ENCODE data around the gene FOXE1.

The FOXE1 gene

GRCh38 chr9:97866848-97867247 is 13.8 kb downstream of the FOXE1 start:
- DNase-seq = no peak

DNA sequence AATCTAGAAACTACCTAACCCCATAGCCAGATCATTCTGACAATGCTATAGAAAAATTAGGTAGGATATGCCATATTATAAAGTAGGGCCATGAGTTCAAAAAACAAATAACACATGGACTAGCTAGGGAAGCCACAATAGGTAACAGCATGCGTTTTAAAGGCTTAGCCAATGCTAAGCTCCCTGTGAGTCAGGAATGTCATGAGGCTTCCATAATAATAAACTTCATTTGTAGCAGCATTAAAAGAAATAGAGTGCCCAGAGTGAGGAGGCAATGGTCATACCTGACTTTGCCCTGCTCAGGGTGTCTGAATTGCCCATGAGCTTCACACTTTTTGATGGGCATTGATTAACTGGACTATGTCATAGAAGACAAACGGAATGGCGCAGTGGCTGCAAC is 15.8 kb downstream of the FOXE1 start:
- DNase-seq = no peak

- DNase-seq = no peak
Observed at GRCh38 chr9:97873425-97873824, 20.4 kb downstream of the FOXE1 start.

DNA sequence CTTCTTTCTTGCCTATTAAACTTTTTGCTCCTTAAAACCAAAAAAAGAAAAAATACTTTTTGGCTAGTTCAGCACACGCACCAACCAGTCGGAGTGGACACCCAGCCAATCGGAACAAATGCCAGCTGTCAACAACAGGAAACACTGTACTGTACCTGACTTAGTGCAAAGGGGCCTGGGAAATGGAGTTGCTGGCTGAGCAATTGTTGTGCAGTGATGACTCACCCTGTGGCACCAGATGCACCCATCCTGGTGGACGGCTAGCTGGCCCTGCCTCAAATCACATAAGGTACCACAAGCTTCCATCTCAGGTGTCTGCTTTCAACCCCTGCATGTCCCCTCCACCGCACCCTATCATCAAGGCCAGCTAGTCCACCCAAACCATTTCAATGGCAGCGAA is 20.9 kb downstream of the FOXE1 start:
- DNase-seq = no peak

- peak; percentile 5 for DNase-seq
Observed at GRCh38 chr9:97874624-97875023, 21.6 kb downstream of the FOXE1 start.

GRCh38 chr9:97875111-97875510 is 22.1 kb downstream of the FOXE1 start:
- no peak for DNase-seq

DNA sequence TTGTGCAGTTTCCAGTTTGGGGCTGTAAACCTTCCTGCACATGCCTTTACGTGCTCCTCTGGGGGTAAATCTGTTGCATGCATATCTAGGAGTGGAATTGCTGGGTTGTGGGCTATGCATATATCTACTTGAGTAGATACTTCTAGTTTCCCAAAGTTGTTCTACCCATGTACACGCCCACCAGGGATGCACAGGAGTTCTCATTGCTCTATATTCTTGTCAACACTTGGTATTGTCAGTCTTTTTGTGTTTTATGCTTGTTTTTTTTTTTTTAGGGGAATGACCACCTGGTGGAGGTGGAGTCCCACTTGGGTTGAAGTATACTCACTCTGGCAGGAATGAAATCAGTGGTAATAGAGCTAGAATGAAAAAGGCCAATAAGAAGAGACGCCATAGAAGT is 23.0 kb downstream of the FOXE1 start:
- DNase-seq = no peak

DNA sequence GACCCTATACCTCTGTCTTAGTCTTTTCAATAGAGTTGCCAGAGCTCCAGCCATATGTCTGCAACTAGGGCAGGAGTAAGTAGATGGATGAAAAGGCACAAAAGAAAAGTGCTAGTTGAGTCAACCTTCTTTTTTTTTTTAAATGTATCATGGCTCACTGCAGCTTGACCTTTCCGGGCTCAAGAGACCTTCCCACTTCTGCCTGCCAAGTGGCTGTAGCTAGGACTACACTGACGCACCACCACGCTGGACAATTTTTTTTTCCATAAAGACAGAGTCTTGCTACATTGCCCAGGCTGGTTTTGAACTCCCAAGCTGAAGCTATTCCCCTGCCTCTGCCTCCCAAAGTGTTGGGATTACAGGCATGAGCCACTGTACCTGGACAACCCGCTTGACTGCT is 27.3 kb downstream of the FOXE1 start:
- DNase-seq = no peak

DNA sequence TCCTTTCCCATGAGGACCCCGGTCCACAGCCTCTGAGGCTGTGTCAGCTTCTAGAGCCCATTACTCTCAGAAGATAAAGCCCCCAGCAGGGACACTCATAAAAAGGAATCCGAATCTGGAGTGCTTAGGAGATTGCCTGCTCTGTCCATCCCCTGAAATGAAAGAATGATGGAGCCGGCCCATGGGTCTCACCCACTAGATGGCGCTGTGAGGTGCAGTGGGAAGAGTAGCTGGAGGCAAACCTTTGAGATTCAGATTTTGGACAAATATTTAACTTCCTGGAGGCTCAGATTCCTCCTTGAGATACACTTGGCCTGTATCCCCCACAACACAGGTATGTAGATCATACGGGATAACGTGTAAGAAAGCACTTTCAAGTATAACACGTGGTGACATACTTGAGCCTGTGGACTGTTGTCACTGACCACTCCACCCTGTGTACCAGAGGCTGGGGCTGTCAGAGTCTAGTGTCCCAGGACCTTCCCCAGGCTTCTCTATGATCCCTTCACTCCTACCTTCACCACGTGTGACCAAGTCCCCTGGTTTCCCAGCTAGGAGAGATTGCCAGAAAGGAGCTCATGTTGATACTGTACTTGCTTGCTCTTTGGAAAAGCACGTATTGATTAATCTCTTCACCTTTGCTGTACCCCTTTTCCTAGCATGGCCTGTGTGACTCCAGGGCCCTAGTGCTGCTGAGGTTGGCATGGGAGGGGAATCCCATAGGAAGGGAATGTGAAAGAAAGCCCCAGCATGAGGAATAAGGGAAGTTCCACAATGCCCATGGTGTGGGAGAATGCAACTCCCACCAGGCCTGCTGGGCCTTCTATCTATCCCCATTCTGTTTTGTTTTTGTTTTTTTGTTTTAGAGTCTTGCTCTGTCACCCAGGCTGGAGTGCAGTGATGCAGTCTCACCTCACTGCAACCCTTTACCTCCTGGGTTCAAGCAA is 37.2 kb downstream of the FOXE1 start:
- no peak for DNase-seq

GRCh38 chr9:97891736-97892135 is 38.7 kb downstream of the FOXE1 start:
- no peak for DNase-seq

DNA sequence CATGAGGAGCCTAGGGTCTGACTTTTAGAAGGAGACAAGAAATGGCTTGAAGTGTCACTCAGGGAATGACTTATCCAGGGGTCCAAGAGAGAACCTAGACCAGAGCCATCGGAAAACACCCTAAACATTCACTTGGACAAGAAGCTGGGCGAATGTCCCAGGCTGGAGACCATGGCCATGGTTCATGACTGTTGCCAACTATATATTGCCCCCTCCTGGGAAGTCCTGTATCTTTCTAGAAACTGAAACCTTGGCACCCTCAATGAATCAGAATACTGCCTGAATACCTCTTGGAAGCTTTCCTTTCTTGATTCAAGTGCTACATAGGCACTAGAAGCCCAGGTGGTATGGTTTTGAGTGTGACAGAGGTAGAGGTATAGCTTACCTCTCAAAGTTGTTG is 39.4 kb downstream of the FOXE1 start:
- DNase-seq = no peak

GRCh38 chr9:97895211-97895610 is 42.2 kb downstream of the FOXE1 start:
- no peak for DNase-seq

- DNase-seq = no peak
Observed at GRCh38 chr9:97895695-97896332, 42.8 kb downstream of the FOXE1 start.

DNA sequence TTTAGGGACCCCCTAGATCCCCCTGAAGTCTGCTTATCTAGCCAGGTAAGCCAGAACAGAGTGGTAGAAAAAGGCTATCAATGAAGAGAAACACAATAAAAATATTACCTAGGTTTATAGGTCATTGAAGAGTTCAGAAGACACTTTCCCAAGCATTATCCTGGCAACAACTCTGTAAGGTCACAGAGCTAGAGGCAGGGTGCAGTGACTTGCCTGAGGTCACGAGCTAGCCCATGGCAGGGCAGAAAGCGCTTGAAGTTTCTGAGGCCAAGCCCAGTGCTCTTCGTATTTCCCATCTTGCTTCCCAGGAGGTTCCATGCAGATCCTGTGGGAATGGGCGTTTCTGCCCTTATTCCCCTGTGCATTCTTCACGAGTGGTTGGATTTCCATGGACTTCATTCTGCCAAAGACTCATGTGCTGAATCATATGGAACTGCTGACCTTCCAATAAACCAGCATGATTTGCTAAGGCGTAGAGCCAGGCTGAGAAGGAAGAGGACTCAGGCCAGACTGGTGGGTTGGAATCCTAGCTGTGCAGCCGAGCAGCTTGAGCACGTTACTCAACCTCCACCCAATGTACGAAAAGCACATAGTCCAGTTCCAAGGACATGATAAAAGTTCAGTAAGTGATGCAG is 47.2 kb downstream of the FOXE1 start:
- no peak for DNase-seq

DNA sequence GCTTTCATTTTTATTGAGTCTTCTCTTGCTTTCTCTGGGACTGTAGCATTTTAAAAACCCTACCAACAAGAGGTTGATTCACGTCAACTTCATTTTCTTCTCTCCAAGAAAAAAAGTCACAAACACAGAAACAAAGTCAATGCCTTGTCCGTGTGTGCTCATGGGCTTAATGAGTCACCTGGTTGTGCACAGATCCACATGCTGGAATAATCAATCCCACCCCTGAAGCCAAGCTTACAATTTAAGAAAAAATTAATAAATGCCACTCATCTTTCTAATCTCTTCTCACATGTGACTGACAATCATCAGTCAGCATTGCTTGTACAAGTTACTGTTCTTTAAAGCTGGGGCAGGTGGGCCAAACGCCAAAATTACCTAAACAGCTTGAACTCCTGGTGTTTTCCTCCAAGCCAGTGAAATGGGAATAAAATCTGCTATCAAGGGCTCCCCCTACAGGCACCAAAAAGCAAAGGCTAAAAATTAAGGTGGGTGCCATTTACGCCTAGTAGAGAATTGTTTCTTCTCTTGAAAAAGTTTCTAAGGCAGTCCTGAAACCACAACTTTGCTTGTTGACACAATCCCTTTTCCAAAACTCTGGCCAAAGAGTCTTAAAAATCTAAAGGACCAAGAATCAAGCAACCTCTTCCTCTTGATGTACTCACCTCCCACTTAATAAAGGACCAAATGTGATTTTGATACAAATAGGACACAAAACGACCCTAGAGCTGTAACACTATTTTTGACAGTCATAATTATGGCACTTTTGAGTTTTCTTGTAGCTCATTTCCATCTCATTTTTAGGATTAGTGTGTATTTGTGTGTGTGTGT is 47.9 kb downstream of the FOXE1 start:
- DNase-seq = no peak

DNA sequence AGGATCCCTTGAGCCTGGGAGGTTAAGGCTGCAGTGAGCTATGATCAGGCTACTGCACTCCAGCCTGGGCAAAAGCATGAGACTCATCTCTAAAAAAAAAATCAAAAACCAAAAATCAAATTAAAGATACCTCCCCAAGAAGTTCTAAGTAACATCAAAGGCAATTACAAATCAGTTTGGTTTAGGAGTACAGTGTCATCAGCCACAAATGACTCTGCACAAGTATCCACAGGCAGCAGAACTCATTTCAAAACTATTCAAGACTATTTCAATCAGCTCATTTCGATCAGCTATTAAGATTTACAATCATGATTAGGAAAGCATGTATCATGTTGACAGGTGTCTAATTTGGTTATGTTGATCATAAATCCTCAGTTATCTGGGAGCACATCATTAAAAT is 50.2 kb downstream of the FOXE1 start:
- no peak for DNase-seq

- no peak for DNase-seq
Observed at GRCh38 chr9:97904725-97905124, 51.7 kb downstream of the FOXE1 start.

DNA sequence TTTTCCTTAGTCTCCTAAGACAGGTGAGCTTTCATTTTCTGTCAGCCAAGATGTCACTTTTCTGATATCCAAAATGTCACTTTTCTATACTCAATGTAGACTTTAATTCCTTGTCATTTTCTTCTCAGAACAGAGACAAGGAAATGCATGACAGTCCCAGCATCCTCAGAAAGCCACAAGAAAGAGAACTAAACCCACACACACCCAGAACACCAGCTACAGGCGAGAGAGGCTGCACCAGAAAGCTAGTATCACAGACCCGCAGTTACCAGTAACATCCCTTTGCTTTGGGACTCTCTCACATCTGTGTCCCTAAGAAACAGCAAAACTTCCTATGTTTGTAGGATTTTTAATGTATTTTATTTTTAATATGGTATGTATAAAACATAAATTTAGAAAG is 52.2 kb downstream of the FOXE1 start:
- no peak for DNase-seq
